GM18951 (cell line): ENCODE results near the gene SPX.
A peak's percentile ranks its signal among the peaks of the same experiment; 100 is the strongest.

ENCODE experiments used
- POLR2A ChIP-seq: IDR thresholded peaks from 4 replicates; pipeline ENCODE4 v1.6.1; 2011; ENCODE audit warnings: mild to moderate bottlenecking; ENCODE audit not compliant: insufficient read length, insufficient read depth; ENCODE audit errors: extremely low read depth
- in situ Hi-C: fragments of 300-500 bp; cut with MboI; formaldehyde crosslinking; loops from one replicate; pipeline ENCODE4 v1.12.0; 2022; ENCODE audit warnings: low sequenced_read_pairs, mixed read lengths, inconsistent platforms; ENCODE audit not compliant: unreplicated experiment

Gene SPX

GRCh38 chr12:21526053-21526452 is at the start of gene SPX:
TSS of gene SPX (plus strand) at chr12:21526296. CDS start at chr12:21526473, 177 bp downstream.
- in situ Hi-C loops, result no loop called here
- TF ChIP-seq POLR2A, result no peak

DNA sequence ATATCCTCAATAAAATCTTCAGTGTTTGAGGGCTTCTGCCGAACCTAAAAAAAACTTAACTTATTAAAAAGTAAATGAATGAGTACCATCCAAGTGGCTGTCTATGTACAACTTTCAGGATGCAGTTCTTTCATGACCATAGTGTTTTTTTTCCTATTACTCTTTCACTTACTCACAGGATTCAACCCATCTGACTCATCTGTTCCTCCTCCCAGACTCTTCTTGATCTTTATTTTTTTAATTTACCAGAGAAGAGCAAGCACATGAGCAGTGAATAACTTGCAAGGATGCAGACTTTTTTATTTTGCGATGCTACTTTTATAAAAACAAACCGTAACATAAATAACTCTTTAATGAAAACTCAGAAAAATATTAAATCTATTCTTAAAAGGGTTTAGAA is 49.1 kb upstream of the SPX start:
- no peak for TF ChIP-seq POLR2A
- in situ Hi-C loops, result no loop called here

- TF ChIP-seq POLR2A, result no peak
- in situ Hi-C loops, result no loop called here
These were observed 47.2 kb upstream of the SPX start for GRCh38 chr12:21478756-21479455.

DNA sequence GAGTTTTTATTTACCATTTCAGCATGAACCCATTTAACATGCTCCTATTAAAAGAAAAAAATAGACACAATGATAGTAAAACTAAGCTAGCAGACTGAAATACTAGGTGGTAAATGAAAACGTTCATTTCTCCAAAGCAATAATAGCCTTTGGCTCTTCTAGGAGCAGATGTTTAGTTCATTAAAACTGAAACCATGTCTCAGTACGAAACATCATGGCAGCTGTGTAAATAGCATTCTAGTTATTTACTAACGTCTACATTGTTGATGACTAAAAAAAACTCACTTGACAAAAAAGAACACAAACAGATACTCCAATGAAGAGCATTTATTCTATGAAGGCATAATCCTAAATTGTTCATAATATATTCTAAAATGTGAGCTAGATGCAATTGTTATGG is 42.6 kb upstream of the SPX start:
- in situ Hi-C loops, result no loop called here
- no peak for TF ChIP-seq POLR2A

DNA sequence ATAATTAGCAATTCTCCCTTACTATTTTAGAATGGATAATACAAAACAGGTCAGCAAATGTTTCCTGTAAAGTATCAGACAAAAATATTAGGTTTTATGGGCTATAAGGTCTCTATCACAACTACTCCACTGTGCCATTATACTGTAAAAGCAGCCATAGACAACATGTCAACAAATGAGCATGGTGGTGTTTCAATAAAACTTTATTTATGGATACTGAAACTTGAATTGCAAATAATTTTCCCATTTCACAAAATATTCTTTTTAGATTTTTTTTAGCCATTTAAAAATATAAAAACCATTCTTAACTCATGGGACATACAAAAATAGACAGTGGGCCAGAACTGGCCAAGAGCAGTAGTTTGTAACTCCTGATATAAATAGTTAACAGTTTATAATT is 40.1 kb upstream of the SPX start:
- no peak for TF ChIP-seq POLR2A
- in situ Hi-C loops, result no loop called here

GRCh38 chr12:21499765-21500164 is 26.3 kb upstream of the SPX start:
- in situ Hi-C loops, result no loop called here
- TF ChIP-seq POLR2A, result no peak

GRCh38 chr12:21500786-21501257 is 25.3 kb upstream of the SPX start:
- in situ Hi-C loops, result no loop called here
- TF ChIP-seq POLR2A, result no peak

DNA sequence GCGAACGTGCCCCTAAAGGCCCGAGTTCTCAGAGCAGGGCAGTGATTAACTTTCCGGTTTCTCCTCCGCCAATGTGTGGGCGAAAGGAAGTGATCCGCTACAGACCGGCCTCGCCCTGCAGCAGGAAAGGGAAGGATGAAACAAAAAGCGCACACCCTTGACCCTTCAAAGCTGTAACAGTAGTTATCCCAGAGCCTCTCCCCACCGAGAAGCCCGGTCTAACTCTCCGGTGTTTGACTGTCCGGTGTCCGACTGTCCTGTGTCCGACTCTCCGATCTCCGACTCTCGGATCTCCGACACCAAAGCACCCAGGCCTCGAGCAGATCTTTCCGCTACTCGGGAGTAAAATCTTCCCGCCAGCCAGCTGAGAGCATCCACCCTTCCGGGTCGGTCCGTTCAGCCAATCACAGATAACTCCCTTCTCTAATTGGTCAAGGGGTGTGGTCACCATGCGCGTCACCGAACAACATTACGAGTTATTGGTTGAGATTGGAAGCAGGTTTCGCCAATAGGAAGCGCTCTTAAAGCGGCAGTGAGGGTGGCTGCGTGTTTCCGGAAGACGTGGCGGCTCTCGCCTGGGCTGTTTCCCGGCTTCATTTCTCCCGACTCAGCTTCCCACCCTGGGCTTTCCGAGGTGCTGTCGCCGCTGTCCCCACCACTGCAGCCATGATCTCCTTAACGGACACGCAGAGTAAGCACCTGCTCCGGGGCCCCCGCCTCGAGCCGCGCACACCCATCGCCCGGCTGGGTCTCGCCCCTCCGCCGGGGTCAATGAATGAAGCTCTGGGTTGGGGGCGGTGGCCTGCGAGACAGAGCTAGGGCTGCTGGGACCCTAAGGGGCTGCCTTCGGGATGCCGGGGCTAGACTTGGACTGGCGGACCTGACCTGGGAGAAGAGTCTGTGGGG is 24.6 kb upstream of the SPX start, which contains the start of the genes GOLT1B and RECQL:
TSS of gene GOLT1B (plus strand) at position 532 of the 906 bp plus-strand sequence. CDS start at position 667, 135 bp downstream.
TSS of gene RECQL (minus strand) at position 378 of the 906 bp plus-strand sequence. CDS start 2,065 bp downstream, outside the sequence.
- peak; percentile 87 for TF ChIP-seq POLR2A
- in situ Hi-C loops, result no loop called here

DNA sequence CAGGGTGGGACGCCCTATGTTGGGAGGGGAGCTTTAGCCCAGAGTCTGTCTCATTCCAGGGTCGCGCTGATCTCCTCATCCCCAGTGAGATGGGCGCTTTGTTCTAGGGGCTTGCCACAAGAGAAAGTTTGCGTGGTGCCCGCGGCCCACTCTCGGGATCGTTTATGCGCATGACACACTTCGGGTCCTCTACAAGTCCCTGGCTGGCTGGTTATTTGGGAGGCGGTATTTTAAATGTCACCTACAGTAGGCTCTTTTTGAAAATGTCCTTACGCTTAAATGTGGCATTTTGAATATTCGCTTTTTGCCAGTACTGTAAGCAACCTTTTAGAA is 24.0 kb upstream of the SPX start:
- in situ Hi-C loops, result no loop called here
- no peak for TF ChIP-seq POLR2A

- no peak for TF ChIP-seq POLR2A
- in situ Hi-C loops, result no loop called here
These were observed 23.2 kb upstream of the SPX start for GRCh38 chr12:21502872-21503271.

DNA sequence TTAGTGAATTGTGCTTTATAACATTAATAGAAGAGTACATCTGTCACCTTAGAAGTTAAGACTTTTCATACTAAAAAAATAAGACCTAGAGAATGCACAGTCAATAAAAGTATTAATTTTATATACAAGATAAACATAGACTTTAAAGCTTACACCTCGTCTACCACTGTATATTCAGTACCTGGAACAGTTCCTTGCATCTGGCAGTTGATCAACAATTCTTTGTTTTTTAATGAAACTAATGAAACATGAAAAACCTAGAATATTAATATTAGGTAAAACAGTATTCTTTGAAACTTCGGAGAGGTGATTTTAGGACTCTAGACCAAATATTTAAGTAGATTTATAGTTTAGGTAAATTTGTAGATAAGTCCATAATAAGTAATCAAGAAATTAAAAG is 20.2 kb upstream of the SPX start:
- in situ Hi-C loops, result no loop called here
- no peak for TF ChIP-seq POLR2A

GRCh38 chr12:21507849-21508248 is 18.2 kb upstream of the SPX start:
- in situ Hi-C loops, result no loop called here
- TF ChIP-seq POLR2A, result no peak

DNA sequence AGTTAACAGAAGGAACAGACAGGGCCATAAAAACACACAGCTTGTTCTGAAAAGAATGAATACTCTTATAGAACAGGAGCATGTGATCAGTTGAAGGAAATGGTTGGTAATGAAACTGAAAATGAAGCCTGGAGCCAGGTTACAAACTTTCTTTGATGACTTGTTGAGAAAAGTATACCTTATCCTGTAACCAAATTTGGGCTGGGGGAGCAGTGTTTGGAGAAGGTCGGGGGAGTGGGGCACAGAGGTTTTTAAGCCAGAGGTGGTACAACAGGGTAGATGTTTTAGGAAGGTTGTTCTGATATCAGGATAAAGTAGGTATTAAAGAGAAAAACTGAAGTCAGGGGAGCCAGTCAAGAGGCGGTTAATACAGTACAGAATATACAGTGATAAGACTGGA is 16.3 kb upstream of the SPX start:
- in situ Hi-C loops, result no loop called here
- no peak for TF ChIP-seq POLR2A

DNA sequence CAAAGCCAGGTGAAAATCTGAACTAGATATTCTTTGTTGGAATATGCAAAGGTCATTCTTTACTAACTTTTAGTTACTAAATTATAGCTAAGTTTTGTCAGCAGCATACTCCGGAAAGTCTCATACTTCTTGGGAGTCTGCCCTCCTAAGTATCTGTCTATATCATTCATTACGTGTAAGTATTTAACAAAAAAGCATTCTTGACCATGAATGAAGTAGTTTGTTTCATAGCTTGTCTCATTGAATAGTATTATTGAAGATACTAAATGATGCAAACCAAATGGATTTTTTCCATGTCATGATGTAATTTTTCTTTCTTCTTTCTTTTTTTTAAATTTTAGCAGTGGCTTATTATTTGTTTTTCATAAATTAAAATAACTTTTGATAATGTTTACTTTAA is 9.8 kb upstream of the SPX start:
- TF ChIP-seq POLR2A, result no peak
- in situ Hi-C loops, result no loop called here

GRCh38 chr12:21518451-21518850 is 7.6 kb upstream of the SPX start:
- in situ Hi-C loops, result no loop called here
- no peak for TF ChIP-seq POLR2A
